Measurements from ENCODE around the gene KIAA1549. TPM values are rescaled to one million over a fixed set of nuclear protein-coding genes. Genes with fewer than 3 reads are reported as not detected.
A peak's percentile ranks its signal among the peaks of the same experiment; 100 is the strongest.

Gene KIAA1549
- total RNA-seq, 1 donor = 3.3 TPM

- no peaks in the 10 kb centered on the region for H3K79me2 ChIP-seq (ENCODE audit: insufficient read depth, low read length)
- no peak for DNase-seq (ENCODE audit: insufficient read length, low spot score, missing footprints)
- peaks cover 6% of the 10 kb centered on the region for H3K4me1 ChIP-seq (ENCODE audit: insufficient read depth, low read length)
- H3K4me2 ChIP-seq (ENCODE audit: insufficient read depth, low read length) = no peak overlapping the region
- no peak overlapping the region for H3K4me3 ChIP-seq (ENCODE audit: insufficient read depth, low read length)
- no peak overlapping the region for H3K27ac ChIP-seq (ENCODE audit: low read depth, low read length)
- peaks cover 38% of the 10 kb centered on the region for H3K36me3 ChIP-seq (ENCODE audit: insufficient read depth, low read length)
- H4K20me1 ChIP-seq (ENCODE audit: insufficient read depth, low read length) = no peaks in the 10 kb centered on the region
- H3K27me3 ChIP-seq (ENCODE audit: insufficient read depth, low read length) = no peaks in the 10 kb centered on the region
- H2AFZ ChIP-seq (ENCODE audit: low read length) = no peak overlapping the region
- no peaks in the 10 kb centered on the region for H3K9me3 ChIP-seq (ENCODE audit: low read depth, low read length)
- no peak for TF ChIP-seq CTCF (IDR thresholded peaks at IDR 0.05; ENCODE audit: extremely low read depth, low read depth, low read length)
These were observed 41.9 kb upstream of the KIAA1549 start for GRCh38 chr7:139023076-139023475.

GRCh38 chr7:139022286-139022685, 41.1 kb upstream of the KIAA1549 start:
- no peaks in the 10 kb centered on the region for H3K27me3 ChIP-seq (ENCODE audit: insufficient read depth, low read length)
- no peak overlapping the region for H3K4me3 ChIP-seq (ENCODE audit: insufficient read depth, low read length)
- peaks cover 31% of the 10 kb centered on the region for H3K36me3 ChIP-seq (ENCODE audit: insufficient read depth, low read length)
- H3K4me2 ChIP-seq (ENCODE audit: insufficient read depth, low read length) = no peak overlapping the region
- H3K9me3 ChIP-seq (ENCODE audit: low read depth, low read length) = no peaks in the 10 kb centered on the region
- no peak for DNase-seq (ENCODE audit: insufficient read length, low spot score, missing footprints)
- no peak overlapping the region for H2AFZ ChIP-seq (ENCODE audit: low read length)
- H3K79me2 ChIP-seq (ENCODE audit: insufficient read depth, low read length) = no peaks in the 10 kb centered on the region
- no peaks in the 10 kb centered on the region for H4K20me1 ChIP-seq (ENCODE audit: insufficient read depth, low read length)
- TF ChIP-seq CTCF (IDR thresholded peaks at IDR 0.05; ENCODE audit: extremely low read depth, low read depth, low read length) = no peak
- no peak overlapping the region for H3K27ac ChIP-seq (ENCODE audit: low read depth, low read length)
- peaks cover 8% of the 10 kb centered on the region for H3K4me1 ChIP-seq (ENCODE audit: insufficient read depth, low read length)

GRCh38 chr7:139018910-139019309, 37.7 kb upstream of the KIAA1549 start:
- no peak overlapping the region for H3K4me3 ChIP-seq (ENCODE audit: insufficient read depth, low read length)
- H3K4me1 ChIP-seq (ENCODE audit: insufficient read depth, low read length) = peaks cover 10% of the 10 kb centered on the region
- no peak overlapping the region for H2AFZ ChIP-seq (ENCODE audit: low read length)
- H3K36me3 ChIP-seq (ENCODE audit: insufficient read depth, low read length) = peaks cover 15% of the 10 kb centered on the region
- H3K9me3 ChIP-seq (ENCODE audit: low read depth, low read length) = no peaks in the 10 kb centered on the region
- H3K79me2 ChIP-seq (ENCODE audit: insufficient read depth, low read length) = no peaks in the 10 kb centered on the region
- H4K20me1 ChIP-seq (ENCODE audit: insufficient read depth, low read length) = no peaks in the 10 kb centered on the region
- TF ChIP-seq CTCF (IDR thresholded peaks at IDR 0.05; ENCODE audit: extremely low read depth, low read depth, low read length) = no peak
- H3K27ac ChIP-seq (ENCODE audit: low read depth, low read length) = no peak overlapping the region
- DNase-seq (ENCODE audit: insufficient read length, low spot score, missing footprints) = peak; percentile 19
- H3K27me3 ChIP-seq (ENCODE audit: insufficient read depth, low read length) = no peaks in the 10 kb centered on the region
- H3K4me2 ChIP-seq (ENCODE audit: insufficient read depth, low read length) = no peak overlapping the region

- peak; percentile 74 for TF ChIP-seq CTCF (IDR thresholded peaks at IDR 0.05; ENCODE audit: extremely low read depth, low read depth, low read length)
- H3K27ac ChIP-seq (ENCODE audit: low read depth, low read length) = peak overlapping the region; percentile 49
- no peaks in the 10 kb centered on the region for H3K27me3 ChIP-seq (ENCODE audit: insufficient read depth, low read length)
- peak overlapping the region; percentile 53 for H3K4me3 ChIP-seq (ENCODE audit: insufficient read depth, low read length)
- H2AFZ ChIP-seq (ENCODE audit: low read length) = peak overlapping the region; percentile 81
- peak; percentile 87 for DNase-seq (ENCODE audit: insufficient read length, low spot score, missing footprints)
- peak overlapping the region; percentile 84 for H3K4me2 ChIP-seq (ENCODE audit: insufficient read depth, low read length)
- H3K9me3 ChIP-seq (ENCODE audit: low read depth, low read length) = no peaks in the 10 kb centered on the region
- no peaks in the 10 kb centered on the region for H3K79me2 ChIP-seq (ENCODE audit: insufficient read depth, low read length)
- H3K4me1 ChIP-seq (ENCODE audit: insufficient read depth, low read length) = peaks cover 3% of the 10 kb centered on the region
- H3K36me3 ChIP-seq (ENCODE audit: insufficient read depth, low read length) = peaks cover 8% of the 10 kb centered on the region
- no peaks in the 10 kb centered on the region for H4K20me1 ChIP-seq (ENCODE audit: insufficient read depth, low read length)
These were observed 35.8 kb upstream of the KIAA1549 start for GRCh38 chr7:139016931-139017511.

All from osteoblast (primary cell).